NCI-H2196 (cell line): ENCODE results near the gene LCAT.

Experiments used
- DNase-seq: peaks from one replicate; lab custom pipeline; 2025; ENCODE audit not compliant: unreplicated experiment; lab: John Stamatoyannopoulos, UW

Gene LCAT

GRCh38 chr16:67914758-67915495, 29.0 kb downstream of the LCAT start:
- DNase-seq, result no peak

- DNase-seq, result peak; percentile 41
Observed at GRCh38 chr16:67910158-67910557, 33.8 kb downstream of the LCAT start.

GRCh38 chr16:67909056-67909742, 34.7 kb downstream of the LCAT start:
- DNase-seq, result no peak

- no peak for DNase-seq
Observed at GRCh38 chr16:67907397-67908180, 36.3 kb downstream of the LCAT start.

GRCh38 chr16:67902831-67903230, 41.1 kb downstream of the LCAT start:
- DNase-seq, result no peak

GRCh38 chr16:67901734-67902133, 42.2 kb downstream of the LCAT start:
- no peak for DNase-seq

GRCh38 chr16:67897231-67897630, 46.7 kb downstream of the LCAT start:
- no peak for DNase-seq

- DNase-seq, result no peak
Observed at GRCh38 chr16:67893743-67894399, 50.0 kb downstream of the LCAT start.

- DNase-seq, result peak; percentile 79
Observed at GRCh38 chr16:67892899-67893742, 50.8 kb downstream of the LCAT start, which contains the start of gene PSKH1. Gene PSKH1 (plus strand): TSS chr16:67893254. CDS start chr16:67908750, 15,496 bp downstream.

GRCh38 chr16:67892375-67892774, 51.5 kb downstream of the LCAT start:
- DNase-seq, result no peak
